Measurements from ENCODE around the gene MYCBPAP.

- TF ChIP-seq CTCF (IDR thresholded peaks at IDR 0.05; ENCODE audit: low read depth, low read length) (no peak), EZH2phosphoT487 (IDR thresholded peaks at IDR 0.05; ENCODE audit: low read depth) (no peak)
Observed at GRCh38 chr17:50492214-50492613, 16.0 kb upstream of the MYCBPAP start.
